OCI-LY7 (cell line): ENCODE measurements around the gene AP5S1.

Source experiments
- CTCF ChIP-seq: fragments of 200-600 bp; sonication (generic); conservative IDR thresholded peaks from 2 replicates; pipeline ENCODE4 v1.5.1; 2014; ENCODE audit warnings: mild to moderate bottlenecking, antibody characterized with exemption, low read length, moderate library complexity, mixed read lengths
- EZH2phosphoT487 ChIP-seq: fragments of 200-600 bp; sonication (generic); IDR thresholded peaks from 2 replicates; pipeline ENCODE4 v1.6.1; 2018; ENCODE audit warnings: low read depth, borderline replicate concordance, mild to moderate bottlenecking, mixed run types, antibody characterized with exemption, low read length, moderate library complexity, mixed read lengths

- TF ChIP-seq CTCF (no peak), EZH2phosphoT487 (no peak)
Measured at GRCh38 chr20:3869839-3870634, 49.7 kb downstream of the AP5S1 start.
